Panc1 (cell line): Measurements from ENCODE around the gene ROBO1. TPM values are rescaled to one million over a fixed set of nuclear protein-coding genes. Genes with fewer than 3 reads are reported as not detected.

Source experiments
- ATAC-seq: fragments of 200-7000 bp; cut with Tn5 transposase; 2 replicates; pipeline ENCODE4 v1.9.1; 2020; ENCODE audit warnings: mild to moderate bottlenecking, moderate library complexity
- BruUV-seq: library from RNA; stranded (reverse); fragments of 400-500 nt; replicated peaks from 2 replicates; lab custom pipeline; 2021; lab: Mats Ljungman, UMichigan
- CTCF ChIA-PET: fragments of 300-600 bp; sonication (Branson Sonifier 250); formaldehyde crosslinking; loops from one replicate; lab custom pipeline; 2022; ENCODE audit warnings: antibody characterized with exemption; lab: Charles Lee
- POLR2A ChIA-PET: fragments of 300-600 bp; sonication (Branson Sonifier 250); formaldehyde crosslinking; loops from one replicate; lab custom pipeline; 2022; ENCODE audit warnings: antibody characterized with exemption; lab: Charles Lee
- DNase-seq: peaks from one replicate; pipeline ENCODE4 v3.0.0-alpha.2; 2010; ENCODE audit warnings: low read depth, low spot score
- H3K27ac ChIP-seq: 2 replicates; pipeline ENCODE4 v1.5.1; 2011; ENCODE audit warnings: mild to moderate bottlenecking, low read length, inconsistent platforms
- H3K27me3 ChIP-seq: fragments of 200-500 bp; sonication (Bioruptor generic); 2 replicates; pipeline ENCODE4 v1.6.0; 2014; ENCODE audit warnings: low read length, inconsistent platforms; ENCODE audit not compliant: control insufficient read depth, insufficient read depth
- H3K36me3 ChIP-seq: fragments of 200-500 bp; sonication (Bioruptor generic); 2 replicates; pipeline ENCODE4 v1.5.1; 2014; ENCODE audit warnings: inconsistent platforms, mild to moderate bottlenecking, low read length, moderate library complexity; ENCODE audit not compliant: control insufficient read depth, insufficient read depth
- H3K4me1 ChIP-seq: 2 replicates; pipeline ENCODE4 v1.5.1; 2011; ENCODE audit warnings: inconsistent platforms, mild to moderate bottlenecking, low read length, moderate library complexity; ENCODE audit not compliant: control insufficient read depth, insufficient read depth
- H3K4me3 ChIP-seq, 2 experiments: 2 replicates each; pipeline ENCODE4 v1.5.1; 2011 to 2012; ENCODE audit warnings: low read depth in 2 of 2, low read length in 2 of 2, mild to moderate bottlenecking in 2 of 2, inconsistent platforms in 1 of 2, moderate library complexity in 1 of 2
- H3K9me3 ChIP-seq: fragments of 200-500 bp; sonication (Bioruptor generic); 2 replicates; pipeline ENCODE4 v1.5.1; 2014; ENCODE audit warnings: low read depth, mild to moderate bottlenecking, inconsistent platforms, low read length, moderate library complexity; ENCODE audit not compliant: control insufficient read depth, insufficient read depth
- POLR2AphosphoS5 ChIP-seq: IDR thresholded peaks from 2 replicates; pipeline ENCODE4 v1.6.1; 2012; ENCODE audit warnings: mild to moderate bottlenecking, low read depth, low read length, moderate library complexity
- SIN3A ChIP-seq: IDR thresholded peaks from 2 replicates; pipeline ENCODE4 v1.6.1; 2012; ENCODE audit warnings: low read depth, mild to moderate bottlenecking, low read length, moderate library complexity, borderline replicate concordance; ENCODE audit not compliant: insufficient read depth
- TCF7L2 ChIP-seq: IDR thresholded peaks from 2 replicates; pipeline ENCODE4 v1.6.1; 2011; ENCODE audit warnings: mild to moderate bottlenecking, low read depth, low read length, inconsistent platforms
- in situ Hi-C: cut with HindIII; loops from 2 replicates; pipeline ENCODE4 v1.10.0; 2016; ENCODE audit warnings: low sequenced_read_pairs, low pct_unique_long_range_greater_than_20kb
- intact Hi-C: fragments of 100-400 bp; cut with micrococcal nuclease; formaldehyde crosslinking; loops from one replicate; pipeline ENCODE4 v1.10.0; 2022; ENCODE audit not compliant: unreplicated experiment
- total RNA-seq: library from RNA; stranded (reverse); gene quantifications from one replicate; pipeline ENCODE4 v1.2.1, GENCODE V29; 2021; ENCODE audit not compliant: unreplicated experiment
- TF ChIP-seq, protein P1 (sequence below), 2 experiments: IDR thresholded peaks; 2 replicates each; pipeline ENCODE4 v1.6.1; 2011 to 2012; ENCODE audit warnings: low read depth in 2 of 2, control low read depth in 1 of 2, low read length in 1 of 2, mild to moderate bottlenecking in 1 of 2, moderate library complexity in 1 of 2; ENCODE audit not compliant: insufficient read depth in 1 of 2
- TF ChIP-seq, protein P2 (sequence below): fragments of 450-650 bp; IDR thresholded peaks from 2 replicates; pipeline ENCODE4 v1.5.1; 2017; ENCODE audit warnings: mild to moderate bottlenecking

Gene ROBO1
- total RNA-seq, 1 experiment from 2014 or later: 61.6 TPM

DNA sequence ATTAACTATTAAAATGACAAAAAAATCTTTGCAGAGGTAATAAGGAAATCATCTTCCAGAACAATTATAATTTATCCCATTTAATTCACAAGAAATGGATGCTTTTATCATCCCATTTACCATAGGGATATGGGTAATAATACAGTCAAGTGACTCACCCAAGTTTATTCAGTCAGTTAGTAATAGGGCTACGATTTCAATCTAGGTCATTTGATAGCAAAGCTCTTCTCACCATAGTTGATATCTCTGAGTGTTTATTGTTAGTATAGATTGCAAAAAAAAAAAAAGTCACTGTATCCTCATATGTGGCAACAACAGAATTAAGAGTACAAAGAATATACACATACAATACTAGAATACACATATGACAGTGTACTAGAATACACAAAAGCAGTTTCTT is 797.1 kb downstream of the ROBO1 start:
- Histone ChIP-seq H3K27ac (no peak overlapping the region), H3K36me3 (no peaks in the 10 kb centered on the region), H3K4me1 (no peaks in the 10 kb centered on the region), H3K27me3 (no peaks in the 10 kb centered on the region), H3K9me3 (no peaks in the 10 kb centered on the region), H3K4me3 (no peak overlapping the region)
- no peak for ATAC-seq
- ChIA-PET CTCF (no interaction called here), POLR2A (no interaction called here)
- no peak for DNase-seq
- in situ Hi-C loops: no loop called here
- intact Hi-C loops: no loop called here
- BruUV-seq: no TSS peak
- TF ChIP-seq, protein P1, sequence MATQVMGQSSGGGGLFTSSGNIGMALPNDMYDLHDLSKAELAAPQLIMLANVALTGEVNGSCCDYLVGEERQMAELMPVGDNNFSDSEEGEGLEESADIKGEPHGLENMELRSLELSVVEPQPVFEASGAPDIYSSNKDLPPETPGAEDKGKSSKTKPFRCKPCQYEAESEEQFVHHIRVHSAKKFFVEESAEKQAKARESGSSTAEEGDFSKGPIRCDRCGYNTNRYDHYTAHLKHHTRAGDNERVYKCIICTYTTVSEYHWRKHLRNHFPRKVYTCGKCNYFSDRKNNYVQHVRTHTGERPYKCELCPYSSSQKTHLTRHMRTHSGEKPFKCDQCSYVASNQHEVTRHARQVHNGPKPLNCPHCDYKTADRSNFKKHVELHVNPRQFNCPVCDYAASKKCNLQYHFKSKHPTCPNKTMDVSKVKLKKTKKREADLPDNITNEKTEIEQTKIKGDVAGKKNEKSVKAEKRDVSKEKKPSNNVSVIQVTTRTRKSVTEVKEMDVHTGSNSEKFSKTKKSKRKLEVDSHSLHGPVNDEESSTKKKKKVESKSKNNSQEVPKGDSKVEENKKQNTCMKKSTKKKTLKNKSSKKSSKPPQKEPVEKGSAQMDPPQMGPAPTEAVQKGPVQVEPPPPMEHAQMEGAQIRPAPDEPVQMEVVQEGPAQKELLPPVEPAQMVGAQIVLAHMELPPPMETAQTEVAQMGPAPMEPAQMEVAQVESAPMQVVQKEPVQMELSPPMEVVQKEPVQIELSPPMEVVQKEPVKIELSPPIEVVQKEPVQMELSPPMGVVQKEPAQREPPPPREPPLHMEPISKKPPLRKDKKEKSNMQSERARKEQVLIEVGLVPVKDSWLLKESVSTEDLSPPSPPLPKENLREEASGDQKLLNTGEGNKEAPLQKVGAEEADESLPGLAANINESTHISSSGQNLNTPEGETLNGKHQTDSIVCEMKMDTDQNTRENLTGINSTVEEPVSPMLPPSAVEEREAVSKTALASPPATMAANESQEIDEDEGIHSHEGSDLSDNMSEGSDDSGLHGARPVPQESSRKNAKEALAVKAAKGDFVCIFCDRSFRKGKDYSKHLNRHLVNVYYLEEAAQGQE (IDR thresholded peaks at IDR 0.05; ENCODE audit: insufficient read depth in 1 of 2, low read depth in 2 of 2, low read length in 1 of 2): no peak
- TF ChIP-seq, protein P2, sequence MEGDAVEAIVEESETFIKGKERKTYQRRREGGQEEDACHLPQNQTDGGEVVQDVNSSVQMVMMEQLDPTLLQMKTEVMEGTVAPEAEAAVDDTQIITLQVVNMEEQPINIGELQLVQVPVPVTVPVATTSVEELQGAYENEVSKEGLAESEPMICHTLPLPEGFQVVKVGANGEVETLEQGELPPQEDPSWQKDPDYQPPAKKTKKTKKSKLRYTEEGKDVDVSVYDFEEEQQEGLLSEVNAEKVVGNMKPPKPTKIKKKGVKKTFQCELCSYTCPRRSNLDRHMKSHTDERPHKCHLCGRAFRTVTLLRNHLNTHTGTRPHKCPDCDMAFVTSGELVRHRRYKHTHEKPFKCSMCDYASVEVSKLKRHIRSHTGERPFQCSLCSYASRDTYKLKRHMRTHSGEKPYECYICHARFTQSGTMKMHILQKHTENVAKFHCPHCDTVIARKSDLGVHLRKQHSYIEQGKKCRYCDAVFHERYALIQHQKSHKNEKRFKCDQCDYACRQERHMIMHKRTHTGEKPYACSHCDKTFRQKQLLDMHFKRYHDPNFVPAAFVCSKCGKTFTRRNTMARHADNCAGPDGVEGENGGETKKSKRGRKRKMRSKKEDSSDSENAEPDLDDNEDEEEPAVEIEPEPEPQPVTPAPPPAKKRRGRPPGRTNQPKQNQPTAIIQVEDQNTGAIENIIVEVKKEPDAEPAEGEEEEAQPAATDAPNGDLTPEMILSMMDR: no peak
- TF ChIP-seq TCF7L2 (no peak), POLR2AphosphoS5 (no peak), SIN3A (no peak)

DNA sequence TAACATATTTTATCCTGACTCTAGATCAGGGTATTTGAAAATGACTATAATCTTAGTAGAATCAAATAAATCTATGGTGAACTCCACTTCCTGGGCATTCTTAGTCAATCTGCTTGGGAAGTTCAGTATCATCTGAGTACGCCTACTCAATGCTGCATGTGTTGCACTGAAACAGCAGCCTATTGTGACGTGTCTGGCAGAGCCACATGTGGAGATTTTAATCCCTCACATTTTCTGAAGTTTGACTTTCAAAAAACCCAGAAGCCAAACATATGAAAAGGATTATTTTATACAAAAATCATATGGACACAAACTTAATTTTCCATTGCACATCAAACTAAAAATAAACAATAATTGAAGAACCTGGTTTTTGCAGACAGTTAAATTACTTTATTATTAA is 798.3 kb downstream of the ROBO1 start:
- Histone ChIP-seq H3K4me3 (no peak overlapping the region), H3K27me3 (no peaks in the 10 kb centered on the region), H3K27ac (no peak overlapping the region), H3K36me3 (no peaks in the 10 kb centered on the region), H3K9me3 (no peaks in the 10 kb centered on the region), H3K4me1 (no peaks in the 10 kb centered on the region)
- DNase-seq: no peak
- intact Hi-C loops: loop anchor here (10.0 kb wide), 1 partner anchor 55 kb away; no protein-coding TSS in a partner anchor
- POLR2A ChIA-PET: no interaction called here
- BruUV-seq: no TSS peak
- in situ Hi-C loops: no loop called here
- TF ChIP-seq, protein P2: no peak
- no peak for TF ChIP-seq SIN3A
- no peak for TF ChIP-seq POLR2AphosphoS5
- TF ChIP-seq, protein P1 (IDR thresholded peaks at IDR 0.05; ENCODE audit: insufficient read depth in 1 of 2, low read depth in 2 of 2, low read length in 1 of 2): no peak
- TF ChIP-seq TCF7L2: no peak
- CTCF ChIA-PET: no interaction called here
- ATAC-seq: no peak
